Kidney capillary endothelial cell (primary cell): ENCODE results near the gene MYOZ3.
A peak's percentile ranks its signal among the peaks of the same experiment; 100 is the strongest.

Experiments
- DNase-seq: peaks from one replicate; pipeline ENCODE4 v3.0.0-alpha.2; 2018; ENCODE audit warnings: low spot score

The MYOZ3 gene

GRCh38 chr5:150700594-150701377, 39.7 kb downstream of the MYOZ3 start, which contains the start of gene RBM22:
Gene RBM22 (minus strand): TSS chr5:150701062. CDS start chr5:150700985, 77 bp downstream.
- peak; percentile 81 for DNase-seq

DNA sequence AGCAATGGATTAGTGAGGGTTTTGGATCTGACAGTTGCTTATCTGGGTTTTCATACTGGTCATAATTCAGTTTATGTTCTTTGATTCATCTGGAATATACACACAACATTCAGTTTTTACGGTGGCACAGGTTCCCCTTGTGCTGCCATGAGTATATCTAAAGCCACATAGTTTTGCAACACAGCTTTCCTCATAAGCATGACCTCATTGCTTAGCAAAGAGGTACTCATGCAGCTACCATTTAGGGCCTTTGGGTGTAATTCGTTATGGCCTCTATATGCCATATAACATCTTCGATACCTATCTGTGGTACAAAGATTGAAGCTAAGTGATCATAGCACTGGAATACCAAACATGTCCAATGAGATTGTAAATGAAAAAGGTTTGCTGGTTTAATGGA, 42.7 kb downstream of the MYOZ3 start:
- no peak for DNase-seq

DNA sequence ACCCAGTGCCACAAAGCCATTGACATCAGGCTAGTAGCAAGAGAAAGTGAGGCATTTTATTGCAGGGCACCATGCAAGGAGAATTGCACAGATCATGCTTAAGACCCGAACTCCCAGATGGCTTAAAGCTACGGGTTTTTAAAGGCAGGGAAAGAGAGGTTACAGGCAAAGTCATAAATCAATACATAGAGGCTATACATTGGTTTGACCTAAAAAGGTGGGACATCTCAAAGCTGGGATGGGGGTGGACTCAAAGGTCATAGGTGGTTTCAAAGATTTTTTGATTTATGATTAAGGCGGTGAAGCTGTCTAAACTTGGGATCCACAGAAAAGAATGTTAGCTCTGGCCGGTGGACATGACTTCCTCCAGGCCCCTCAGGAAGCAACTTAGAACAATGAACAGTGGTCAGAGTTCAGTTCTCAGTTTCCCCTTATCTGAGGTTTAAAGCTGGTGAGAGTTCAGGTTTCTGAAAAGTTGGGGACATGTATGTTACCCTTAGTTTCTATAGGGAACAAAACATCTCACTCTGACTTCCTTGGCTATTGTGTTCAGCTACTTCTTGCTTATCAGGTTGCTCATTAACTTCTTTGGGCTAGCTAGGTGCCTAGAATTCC, 45.8 kb downstream of the MYOZ3 start:
- no peak for DNase-seq

DNA sequence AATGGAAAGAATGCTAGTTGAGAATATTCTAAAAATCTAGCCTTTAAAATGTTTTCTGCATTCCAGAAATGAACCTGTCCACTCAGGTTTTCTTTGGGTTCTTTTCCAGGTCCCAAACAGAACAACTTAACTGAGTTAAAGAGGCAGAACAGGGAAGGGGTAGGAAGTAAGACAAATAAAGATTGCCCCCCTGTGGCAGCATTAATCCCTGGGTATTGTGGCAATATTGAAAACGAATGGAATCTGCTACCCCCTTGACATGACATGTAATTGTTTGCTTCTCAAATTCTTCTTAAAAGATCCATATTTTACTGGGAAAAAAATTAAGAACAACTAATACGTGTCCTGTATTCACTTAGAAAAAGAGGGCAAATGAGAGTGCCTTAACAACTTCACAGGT, 49.1 kb downstream of the MYOZ3 start:
- DNase-seq: no peak

- DNase-seq: peak; percentile 36
These were observed 62.8 kb downstream of the MYOZ3 start for GRCh38 chr5:150723845-150724244.
